Endothelial cell of umbilical vein (primary cell): ENCODE results near the gene SENP8. TPM values are rescaled to one million over a fixed set of nuclear protein-coding genes. Genes with fewer than 3 reads are reported as not detected.

ENCODE experiments used
- BruUV-seq: library from RNA; stranded (reverse); fragments of 400-500 nt; replicated peaks from 2 replicates; lab custom pipeline; 2021; lab: Mats Ljungman, UMichigan
- CTCF ChIA-PET: fragments of 300-600, 350-600 bp; sonication (Branson Sonifier 250); formaldehyde crosslinking; loops from one replicate; lab custom pipeline; 2021; ENCODE audit warnings: antibody characterized with exemption, inconsistent platforms; lab: Charles Lee
- POLR2A ChIA-PET: fragments of 300-600, 350-600 bp; sonication (Branson Sonifier 250); formaldehyde crosslinking; loops from one replicate; lab custom pipeline; 2021; ENCODE audit warnings: antibody characterized with exemption, inconsistent platforms; lab: Charles Lee
- DNase-seq: peaks from one replicate; pipeline ENCODE4 v3.0.0-alpha.2; 2011; ENCODE audit warnings: low read depth, low spot score
- FAIRE-seq: peaks from 2 replicates; lab custom pipeline; 2011; peaks lifted over from hg19 to GRCh38; lab: Jason Lieb, UNC
- H2AFZ ChIP-seq: 2 replicates; pipeline ENCODE4 v1.6.0; 2012; ENCODE audit warnings: low read depth, low read length, control low read depth, inconsistent platforms
- H3K27ac ChIP-seq: 2 replicates; pipeline ENCODE4 v1.5.1; 2011; ENCODE audit warnings: low read depth, mild to moderate bottlenecking, control low read depth, low read length, moderate library complexity; ENCODE audit not compliant: insufficient read depth
- H3K27me3 ChIP-seq, 2 experiments: 2 replicates each; pipeline versions ENCODE4 v1.6.0 to v1.6.1; 2011; ENCODE audit warnings: low read length in 2 of 2, mixed read lengths in 1 of 2; ENCODE audit not compliant: control insufficient read depth in 2 of 2, insufficient read depth in 2 of 2
- H3K36me3 ChIP-seq, 2 experiments: 2 replicates in 1 of 2; 3 replicates in 1 of 2; pipeline ENCODE4 v1.5.1; 2011; ENCODE audit warnings: low read length in 2 of 2, mild to moderate bottlenecking in 1 of 2, moderate library complexity in 1 of 2; ENCODE audit not compliant: control insufficient read depth in 2 of 2, insufficient read depth in 2 of 2; ENCODE audit errors: extremely low read depth in 1 of 2
- H3K4me1 ChIP-seq: 3 replicates; pipeline ENCODE4 v1.5.1; 2011; ENCODE audit warnings: mild to moderate bottlenecking, low read length; ENCODE audit not compliant: control insufficient read depth, insufficient read depth; ENCODE audit errors: extremely low read depth
- H3K4me2 ChIP-seq: 2 replicates; pipeline ENCODE4 v1.6.1; 2011; ENCODE audit warnings: low read length, control low read depth, mixed read lengths; ENCODE audit not compliant: insufficient read depth
- H3K4me3 ChIP-seq, 3 experiments: fragments of 200-600 bp in 1 of 3; sonication (generic), shearing (Covaris generic) in 1 of 3; replicated peaks in 1 of 3; 2 replicates each; pipeline ENCODE4 v1.5.1; 2011 to 2016; ENCODE audit warnings: control low read depth in 3 of 3, low read length in 3 of 3, mild to moderate bottlenecking in 2 of 3, inconsistent platforms in 1 of 3, low read depth in 1 of 3, moderate library complexity in 1 of 3; ENCODE audit not compliant: insufficient read depth in 1 of 3
- H3K79me2 ChIP-seq: 2 replicates; pipeline ENCODE4 v1.6.0; 2012; ENCODE audit warnings: low read length, inconsistent platforms; ENCODE audit not compliant: control insufficient read depth, insufficient read depth
- H3K9ac ChIP-seq: replicated peaks from 2 replicates; pipeline ENCODE3; 2011; ENCODE audit warnings: low read length, control low read depth; ENCODE audit not compliant: insufficient read depth; ENCODE audit errors: extremely low read depth
- H3K9me1 ChIP-seq: replicated peaks from 3 replicates; pipeline ENCODE4 v1.6.0; 2011; ENCODE audit warnings: mild to moderate bottlenecking, low read length; ENCODE audit not compliant: control insufficient read depth, insufficient read depth; ENCODE audit errors: extremely low read depth
- H3K9me3 ChIP-seq: replicated peaks from 2 replicates; pipeline ENCODE4 v1.5.1; 2012; ENCODE audit warnings: low read length, inconsistent platforms; ENCODE audit not compliant: control insufficient read depth, insufficient read depth
- H4K20me1 ChIP-seq: replicated peaks from 2 replicates; pipeline ENCODE3; 2011; ENCODE audit warnings: mild to moderate bottlenecking, low read length; ENCODE audit not compliant: control insufficient read depth, insufficient read depth; ENCODE audit errors: extremely low read depth
- EZH2 ChIP-seq: IDR thresholded peaks from 2 replicates; pipeline ENCODE4 v1.6.1; 2012; ENCODE audit warnings: borderline replicate concordance, low read depth, mild to moderate bottlenecking, moderate library complexity, low read length, inconsistent platforms; ENCODE audit not compliant: severe bottlenecking
- FOS ChIP-seq: IDR thresholded peaks from 2 replicates; pipeline ENCODE4 v1.6.1; 2011; ENCODE audit warnings: mild to moderate bottlenecking, low read length, moderate library complexity, borderline replicate concordance; ENCODE audit not compliant: insufficient read depth
- GATA2 ChIP-seq: IDR thresholded peaks from 2 replicates; pipeline ENCODE4 v1.7.0; 2011; ENCODE audit warnings: low read depth, mild to moderate bottlenecking, moderate library complexity, mixed read lengths, low read length; ENCODE audit not compliant: insufficient read length, insufficient read depth
- JUN ChIP-seq: IDR thresholded peaks from 2 replicates; pipeline ENCODE4 v1.6.1; 2011; ENCODE audit warnings: borderline replicate concordance, low read depth; ENCODE audit not compliant: insufficient read length, insufficient read depth
- MYC ChIP-seq: IDR thresholded peaks from one replicate; pipeline ENCODE4 v1.6.1; 2011; ENCODE audit warnings: mild to moderate bottlenecking, low read depth, low read length
- POLR2A ChIP-seq: IDR thresholded peaks from 2 replicates; pipeline ENCODE4 v1.6.1; 2012; ENCODE audit warnings: low read depth, mild to moderate bottlenecking, control low read depth, low read length
- POLR2AphosphoS5 ChIP-seq: IDR thresholded peaks from 2 replicates; pipeline ENCODE4 v1.6.1; 2012; ENCODE audit warnings: low read depth, mild to moderate bottlenecking, control low read depth, low read length, moderate library complexity; ENCODE audit not compliant: insufficient read depth
- dilution Hi-C: fragments of 300-500 bp; cut with MboI; formaldehyde crosslinking; loops from one replicate; pipeline ENCODE4 v1.15.0; 2019; ENCODE audit warnings: low sequenced_read_pairs; ENCODE audit not compliant: extremely low pct_ligation_motif_present
- intact Hi-C: fragments of 100-400 bp; cut with micrococcal nuclease; formaldehyde crosslinking; loops from one replicate; pipeline ENCODE4 v1.10.0; 2022
- polyA plus RNA-seq, 4 experiments: library from polyadenylated mRNA; depleted of rRNA in 3 of 4; stranded (reverse) in 3 of 4; unstranded in 1 of 4; fragments of >200 nt; gene quantifications; 2 replicates each; pipeline versions ENCODE4 v1.2.1 to v1.2.3, GENCODE V29; 2011 to 2012; ENCODE audit warnings: missing spikeins in 1 of 4
- total RNA-seq: library from RNA; stranded (reverse); gene quantifications from 2 replicates; pipeline ENCODE4 v1.2.3, GENCODE V29; 2021
- TF ChIP-seq, protein P1 (sequence below), 2 donors: IDR thresholded peaks; 1 replicate in 1 of 2; 2 replicates in 1 of 2; pipeline ENCODE4 v1.5.1; 2011; ENCODE audit warnings: low read length in 2 of 2, mild to moderate bottlenecking in 2 of 2, moderate library complexity in 2 of 2, control low read depth in 1 of 2, inconsistent platforms in 1 of 2, low read depth in 1 of 2; ENCODE audit not compliant: insufficient read depth in 1 of 2; ENCODE audit errors: extremely low read depth in 1 of 2

Gene SENP8
- total and polyA plus RNA-seq, 2 donors (not counting 3 experiments of a cell fraction or from before 2014, with no cell fraction given): 0.91 to 1.3 TPM

DNA sequence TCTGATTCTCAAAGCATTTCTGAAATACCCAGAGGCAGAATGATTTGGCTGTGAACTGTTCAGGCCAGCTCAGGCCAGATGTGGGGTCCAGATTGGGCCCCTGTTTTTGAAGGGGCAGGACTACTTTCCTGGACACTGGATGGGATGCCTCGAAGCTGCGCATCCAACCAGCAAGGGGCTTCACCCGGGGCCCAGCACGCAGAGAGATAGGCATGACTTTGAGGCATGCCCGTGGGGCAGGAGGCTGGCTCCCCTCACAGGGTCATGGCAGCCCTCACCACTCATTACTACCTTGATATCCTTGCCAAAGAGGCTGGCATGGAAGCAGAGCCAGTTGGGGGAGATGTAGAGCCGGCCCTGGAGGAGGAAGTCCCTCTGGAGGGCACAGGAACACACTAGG is 49.2 kb downstream of the SENP8 start:
- Histone ChIP-seq H3K27me3 (peaks cover 0 to 7% of the 10 kb centered on the region in 2 experiments), H3K79me2 (no peaks in the 10 kb centered on the region), H3K4me3 (no peak overlapping the region), H4K20me1 (no peaks in the 10 kb centered on the region), H3K4me1 (no peaks in the 10 kb centered on the region), H2AFZ (no peak overlapping the region), H3K27ac (no peak overlapping the region), H3K36me3 (no peaks in the 10 kb centered on the region), H3K9me1 (no peaks in the 10 kb centered on the region), H3K9me3 (no peaks in the 10 kb centered on the region), H3K4me2 (no peak overlapping the region), H3K9ac (no peak overlapping the region)
- TF ChIP-seq MYC: no peak
- TF ChIP-seq POLR2A: no peak
- TF ChIP-seq FOS: no peak
- no peak for TF ChIP-seq JUN
- TF ChIP-seq, protein P1, sequence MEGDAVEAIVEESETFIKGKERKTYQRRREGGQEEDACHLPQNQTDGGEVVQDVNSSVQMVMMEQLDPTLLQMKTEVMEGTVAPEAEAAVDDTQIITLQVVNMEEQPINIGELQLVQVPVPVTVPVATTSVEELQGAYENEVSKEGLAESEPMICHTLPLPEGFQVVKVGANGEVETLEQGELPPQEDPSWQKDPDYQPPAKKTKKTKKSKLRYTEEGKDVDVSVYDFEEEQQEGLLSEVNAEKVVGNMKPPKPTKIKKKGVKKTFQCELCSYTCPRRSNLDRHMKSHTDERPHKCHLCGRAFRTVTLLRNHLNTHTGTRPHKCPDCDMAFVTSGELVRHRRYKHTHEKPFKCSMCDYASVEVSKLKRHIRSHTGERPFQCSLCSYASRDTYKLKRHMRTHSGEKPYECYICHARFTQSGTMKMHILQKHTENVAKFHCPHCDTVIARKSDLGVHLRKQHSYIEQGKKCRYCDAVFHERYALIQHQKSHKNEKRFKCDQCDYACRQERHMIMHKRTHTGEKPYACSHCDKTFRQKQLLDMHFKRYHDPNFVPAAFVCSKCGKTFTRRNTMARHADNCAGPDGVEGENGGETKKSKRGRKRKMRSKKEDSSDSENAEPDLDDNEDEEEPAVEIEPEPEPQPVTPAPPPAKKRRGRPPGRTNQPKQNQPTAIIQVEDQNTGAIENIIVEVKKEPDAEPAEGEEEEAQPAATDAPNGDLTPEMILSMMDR (IDR thresholded peaks at IDR 0.05; ENCODE audit: extremely low read depth in 1 of 2, insufficient read depth in 1 of 2, low read depth in 1 of 2, low read length in 2 of 2): no peak
- TF ChIP-seq EZH2: no peak
- TF ChIP-seq GATA2: no peak
- TF ChIP-seq POLR2AphosphoS5: no peak
- BruUV-seq: no TSS peak
- DNase-seq (no peak), FAIRE-seq (no peak)
- CTCF ChIA-PET: interaction anchor here (1.1 to 2.0 kb wide), 2 partner anchors 11 to 423 kb away, joined by 5 read pairs; no protein-coding TSS in a partner anchor
- intact Hi-C loops: no loop called here
- POLR2A ChIA-PET: no interaction called here
- dilution Hi-C loops: no loop called here
